Activated T-cell treated with anti-CD3 and anti-CD28 coated beads, Interleukin-2, amount 50 U/mL, for 4 hours (primary cell): ENCODE results near the gene AASDHPPT. TPM values are rescaled to one million over a fixed set of nuclear protein-coding genes. Genes with fewer than 3 reads are reported as not detected.

Experiments
- ATAC-seq, 2 donors: fragments of 200-7000 bp; cut with Tn5 transposase; one replicate each; pipeline ENCODE4 v1.10.0; 2021
- DNase-seq: peaks from one replicate; pipeline ENCODE4 v3.0.0-alpha.2; 2020
- H3K27me3 Mint-ChIP-seq: one replicate; pipeline ENCODE4 v1.8.0; 2021; ENCODE audit warnings: low read depth, mixed read lengths
- H3K36me3 Mint-ChIP-seq: one replicate; pipeline ENCODE4 v1.8.0; 2022; ENCODE audit warnings: mixed read lengths; ENCODE audit not compliant: insufficient read depth
- H3K4me1 Mint-ChIP-seq: one replicate; pipeline ENCODE4 v1.8.0; 2021; ENCODE audit warnings: low read depth, mixed read lengths
- H3K4me3 Mint-ChIP-seq: one replicate; pipeline ENCODE4 v1.8.0; 2021; ENCODE audit warnings: mild to moderate bottlenecking, moderate library complexity, mixed read lengths
- H3K9me3 Mint-ChIP-seq: one replicate; pipeline ENCODE4 v1.8.0; 2021; ENCODE audit warnings: mixed read lengths
- total RNA-seq, 3 donors: library from RNA; stranded (reverse); gene quantifications; one replicate each; pipeline ENCODE4 v1.2.1, GENCODE V29; 2021

The AASDHPPT gene
- total RNA-seq, 3 donors from 2014 or later: 49.4 to 55.9 (median 50.2) TPM

GRCh38 chr11:106101819-106102218 is 24.4 kb downstream of the AASDHPPT start:
- Mint-ChIP-seq H3K9me3 (peaks cover 5% of the 10 kb centered on the region), H3K4me1 (no peaks in the 10 kb centered on the region), H3K4me3 (no peak overlapping the region), H3K36me3 (peaks cover 18% of the 10 kb centered on the region), H3K27me3 (no peaks in the 10 kb centered on the region)
- DNase-seq (no peak), ATAC-seq (no peak)

- DNase-seq (no peak), ATAC-seq (no peak)
- Mint-ChIP-seq H3K4me1 (no peaks in the 10 kb centered on the region), H3K4me3 (no peak overlapping the region), H3K36me3 (no peaks in the 10 kb centered on the region), H3K9me3 (peaks cover 5% of the 10 kb centered on the region), H3K27me3 (no peaks in the 10 kb centered on the region)
These were observed 28.5 kb downstream of the AASDHPPT start for GRCh38 chr11:106105986-106106385.

- no peak for ATAC-seq
- no peaks in the 10 kb centered on the region for H3K9me3 Mint-ChIP-seq
These were observed 44.3 kb downstream of the AASDHPPT start for GRCh38 chr11:106121570-106122320.

GRCh38 chr11:106127604-106128003 is 50.1 kb downstream of the AASDHPPT start:
- ATAC-seq (no peak), DNase-seq (no peak)
- H3K27me3 Mint-ChIP-seq: peaks cover 11% of the 10 kb centered on the region
- H3K9me3 Mint-ChIP-seq: no peaks in the 10 kb centered on the region
- no peaks in the 10 kb centered on the region for H3K4me1 Mint-ChIP-seq
- no peak overlapping the region for H3K4me3 Mint-ChIP-seq
- H3K36me3 Mint-ChIP-seq: no peaks in the 10 kb centered on the region

More at GRCh38 chr11:106121570-106122320, 44.3 kb downstream of the AASDHPPT start:
- no peak for DNase-seq
- H3K4me3 Mint-ChIP-seq: no peak overlapping the region
- no peaks in the 10 kb centered on the region for H3K36me3 Mint-ChIP-seq
- peaks cover 13% of the 10 kb centered on the region for H3K27me3 Mint-ChIP-seq
- H3K4me1 Mint-ChIP-seq: no peaks in the 10 kb centered on the region

- no peaks in the 10 kb centered on the region for H3K4me1 Mint-ChIP-seq
- no peak overlapping the region for H3K4me3 Mint-ChIP-seq
- no peaks in the 10 kb centered on the region for H3K9me3 Mint-ChIP-seq
- ATAC-seq (no peak), DNase-seq (no peak)
- H3K36me3 Mint-ChIP-seq: no peaks in the 10 kb centered on the region
- H3K27me3 Mint-ChIP-seq: peaks cover 11% of the 10 kb centered on the region
These were observed 51.3 kb downstream of the AASDHPPT start for GRCh38 chr11:106128740-106129139.

- H3K4me3 Mint-ChIP-seq: no peak overlapping the region
- H3K4me1 Mint-ChIP-seq: no peaks in the 10 kb centered on the region
- H3K36me3 Mint-ChIP-seq: no peaks in the 10 kb centered on the region
- H3K27me3 Mint-ChIP-seq: peaks cover 8% of the 10 kb centered on the region
- H3K9me3 Mint-ChIP-seq: no peaks in the 10 kb centered on the region
- ATAC-seq (no peak), DNase-seq (no peak)
These were observed 54.5 kb downstream of the AASDHPPT start for GRCh38 chr11:106131998-106132397.

GRCh38 chr11:106132582-106133354 is 55.3 kb downstream of the AASDHPPT start:
- Mint-ChIP-seq H3K4me3 (no peak overlapping the region), H3K36me3 (no peaks in the 10 kb centered on the region), H3K9me3 (no peaks in the 10 kb centered on the region), H3K27me3 (peaks cover 12% of the 10 kb centered on the region), H3K4me1 (no peaks in the 10 kb centered on the region)
- ATAC-seq (no peak), DNase-seq (no peak)

- ATAC-seq (no peak), DNase-seq (no peak)
- Mint-ChIP-seq H3K27me3 (peaks cover 12% of the 10 kb centered on the region), H3K9me3 (peaks cover 3% of the 10 kb centered on the region), H3K4me3 (no peak overlapping the region), H3K4me1 (no peaks in the 10 kb centered on the region), H3K36me3 (no peaks in the 10 kb centered on the region)
These were observed 56.1 kb downstream of the AASDHPPT start for GRCh38 chr11:106133529-106133928.

- Mint-ChIP-seq H3K36me3 (no peaks in the 10 kb centered on the region), H3K27me3 (peaks cover 8% of the 10 kb centered on the region), H3K4me3 (no peak overlapping the region), H3K9me3 (peaks cover 4% of the 10 kb centered on the region), H3K4me1 (no peaks in the 10 kb centered on the region)
- DNase-seq (no peak), ATAC-seq (no peak)
These were observed 59.6 kb downstream of the AASDHPPT start for GRCh38 chr11:106137061-106137460.

- ATAC-seq: no peak
- H3K4me3 Mint-ChIP-seq: no peak overlapping the region
- H3K9me3 Mint-ChIP-seq: peaks cover 4% of the 10 kb centered on the region
These were observed 60.3 kb downstream of the AASDHPPT start for GRCh38 chr11:106137758-106138157.

More at GRCh38 chr11:106137758-106138157, 60.3 kb downstream of the AASDHPPT start:
- peaks cover 15% of the 10 kb centered on the region for H3K27me3 Mint-ChIP-seq
- no peaks in the 10 kb centered on the region for H3K4me1 Mint-ChIP-seq
- no peaks in the 10 kb centered on the region for H3K36me3 Mint-ChIP-seq
- DNase-seq: no peak

Other genes with a start within 250 kb of the AASDHPPT start
- gene MSANTD4, start 55.4 kb upstream of the AASDHPPT start, total RNA-seq: 10 to 100 TPM; 11.8 to 16.5 (median 15.7) TPM
- 1 to 10 TPM in 2 of 3 donors, under 1 TPM in 1; 0.61 to 2.4 (median 1.9) TPM for gene KBTBD3, start 315 bp upstream of the AASDHPPT start, total RNA-seq